GM21717 (cell line): Measurements from ENCODE around the gene KIFC3.
"Not testable (repeated sequence)": the region's sequence is repeated elsewhere in the genome, so short reads cannot be mapped to it uniquely, and the experiment has no call there.

Experiments used
- ATAC-seq: cut with Tn5 transposase; IDR thresholded peaks from one replicate; pipeline ENCODE4 v1.9.1; 2021; ENCODE audit warnings: mild to moderate bottlenecking, moderate library complexity; ENCODE audit not compliant: unreplicated experiment

KIFC3 gene

DNA sequence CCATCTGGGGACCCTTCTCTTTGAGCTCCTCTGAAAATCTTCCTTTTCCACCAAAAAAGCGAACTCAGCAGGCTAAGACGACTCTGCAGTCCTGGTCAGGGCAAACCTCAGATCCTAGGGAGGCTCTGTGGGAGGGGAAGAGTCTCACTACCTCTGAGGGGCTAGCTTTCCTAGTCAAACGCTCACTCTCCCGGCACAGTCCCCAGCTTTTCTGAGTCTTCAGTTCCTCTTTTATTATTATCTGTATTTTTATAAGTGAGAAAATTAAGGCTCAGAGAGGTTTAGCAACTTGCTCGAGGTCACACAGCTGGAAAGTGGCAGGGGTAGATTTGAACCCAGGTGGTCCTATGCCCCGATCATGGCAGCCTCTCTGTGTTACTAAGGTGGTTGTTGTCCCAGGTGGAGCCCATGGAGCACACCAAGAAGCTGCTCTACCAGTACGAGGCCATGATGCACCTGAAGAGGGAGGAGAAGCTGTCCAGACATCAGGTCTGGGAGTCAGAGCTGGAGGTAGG is 75.8 kb downstream of the KIFC3 start:
- ATAC-seq = no peak

DNA sequence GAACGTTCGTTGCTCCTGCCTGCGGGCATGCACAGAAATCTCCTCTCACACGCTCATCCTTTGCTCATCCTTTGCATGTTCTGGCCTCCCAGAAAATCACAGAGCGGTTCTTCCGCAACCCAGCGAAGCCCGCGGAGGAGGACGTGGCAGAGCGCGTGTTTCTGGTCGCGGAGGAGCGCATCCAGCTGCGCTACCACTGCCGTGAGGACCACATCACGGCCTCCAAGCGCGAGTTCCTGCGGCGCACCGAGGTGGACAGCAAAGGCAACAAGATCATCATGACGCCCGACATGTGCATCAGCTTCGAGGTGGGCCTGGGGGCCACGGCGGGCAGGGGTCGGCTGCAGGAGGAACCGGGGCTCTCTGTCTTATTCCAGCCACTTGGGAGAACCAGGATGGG is 76.3 kb downstream of the KIFC3 start:
- ATAC-seq = no peak

- no peak for ATAC-seq
Measured at GRCh38 chr16:57725554-57725953, 76.7 kb downstream of the KIFC3 start.

DNA sequence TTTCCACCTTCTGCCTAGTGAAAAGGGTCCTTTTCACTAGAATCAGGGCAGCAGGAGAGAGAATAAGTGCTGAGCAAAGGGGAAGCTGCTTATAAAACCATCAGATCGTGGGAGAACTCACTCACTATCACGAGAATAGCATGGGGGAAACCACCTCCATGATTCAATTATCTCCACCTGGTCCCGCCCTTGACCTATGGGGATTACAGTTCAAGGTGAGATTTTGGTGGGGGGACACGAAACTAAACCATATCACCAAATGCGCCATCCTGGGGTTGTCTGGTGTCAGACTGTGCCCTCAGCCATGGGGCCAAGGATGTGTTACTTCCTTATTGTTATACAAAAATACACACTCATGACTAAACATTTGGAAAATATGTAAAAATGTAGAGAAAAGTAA is 77.1 kb downstream of the KIFC3 start:
- ATAC-seq = no peak

DNA sequence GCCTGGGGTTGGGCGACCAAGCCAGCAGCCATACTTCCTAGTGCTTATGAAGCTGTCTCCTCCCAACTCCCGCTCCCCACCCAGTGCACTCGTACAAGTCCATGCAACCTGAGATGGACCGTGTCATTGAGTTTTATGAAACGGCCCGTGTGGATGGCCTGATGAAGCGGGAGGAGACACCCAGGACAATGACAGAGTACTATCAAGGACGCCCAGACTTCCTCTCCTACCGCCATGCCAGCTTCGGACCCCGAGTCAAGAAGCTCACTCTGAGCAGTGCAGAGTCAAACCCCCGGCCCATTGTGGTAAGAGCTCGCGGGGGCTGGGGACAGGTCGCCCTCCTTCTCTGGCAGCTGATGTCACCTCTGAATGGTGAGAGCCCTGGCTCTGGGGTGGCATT is 77.8 kb downstream of the KIFC3 start:
- no peak for ATAC-seq

DNA sequence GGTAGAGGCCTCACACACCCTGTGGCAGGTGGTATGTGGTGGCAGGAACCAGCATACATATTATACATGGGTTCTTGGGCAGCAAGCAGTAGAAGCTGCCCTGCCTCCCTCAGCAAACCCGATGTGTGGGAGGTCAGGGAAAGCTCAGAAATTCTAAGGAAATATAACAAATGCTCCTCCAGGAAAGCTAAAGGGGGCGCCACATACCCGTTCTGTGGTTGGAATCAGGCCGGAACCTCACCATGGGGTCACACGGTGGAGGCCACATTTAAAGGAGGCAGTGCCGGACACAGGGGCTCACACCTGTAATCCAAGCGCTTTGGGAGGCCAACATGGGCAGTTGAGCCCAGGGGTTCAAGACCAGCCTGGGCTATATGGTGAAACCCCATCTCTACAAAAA is 79.1 kb downstream of the KIFC3 start:
- no peak for ATAC-seq

DNA sequence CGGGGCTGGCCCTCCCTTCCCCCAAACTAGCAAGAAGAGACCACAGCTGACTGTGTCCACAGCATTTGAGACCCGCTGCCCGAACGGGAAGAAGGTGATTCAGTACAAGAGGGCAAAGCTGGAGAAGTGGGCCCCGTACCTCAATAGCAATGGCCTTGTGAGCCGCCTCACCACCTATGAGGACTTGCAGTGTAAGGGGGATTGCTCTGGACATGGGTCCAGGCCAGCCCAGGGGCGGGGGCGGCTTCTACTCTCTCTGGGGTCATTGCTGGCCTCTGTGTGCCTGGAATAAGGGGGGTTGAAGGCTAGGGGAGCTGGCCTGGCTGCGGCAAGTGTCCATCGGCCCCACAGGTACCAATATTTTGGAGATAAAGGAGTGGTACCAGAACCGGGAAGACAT is 79.6 kb downstream of the KIFC3 start:
- no peak for ATAC-seq

DNA sequence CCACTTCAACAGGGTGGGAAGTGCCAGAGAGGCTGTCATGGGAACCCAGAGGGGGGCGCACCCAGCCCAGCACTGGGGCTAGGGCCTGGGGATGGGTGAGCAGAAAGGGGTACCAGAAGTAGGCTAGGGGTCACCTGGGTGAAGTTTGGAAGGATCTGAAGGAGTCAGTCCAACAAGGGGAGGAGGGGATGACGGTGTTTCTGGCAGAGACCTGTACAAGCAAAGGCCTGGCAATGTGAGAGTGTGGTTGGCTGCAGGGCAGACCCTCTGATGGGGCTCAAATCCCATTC is 80.1 kb downstream of the KIFC3 start:
- no peak for ATAC-seq

- ATAC-seq = no peak
Measured at GRCh38 chr16:57721356-57722209, 80.7 kb downstream of the KIFC3 start.

- ATAC-seq = no peak
Measured at GRCh38 chr16:57720142-57720575, 82.1 kb downstream of the KIFC3 start.

DNA sequence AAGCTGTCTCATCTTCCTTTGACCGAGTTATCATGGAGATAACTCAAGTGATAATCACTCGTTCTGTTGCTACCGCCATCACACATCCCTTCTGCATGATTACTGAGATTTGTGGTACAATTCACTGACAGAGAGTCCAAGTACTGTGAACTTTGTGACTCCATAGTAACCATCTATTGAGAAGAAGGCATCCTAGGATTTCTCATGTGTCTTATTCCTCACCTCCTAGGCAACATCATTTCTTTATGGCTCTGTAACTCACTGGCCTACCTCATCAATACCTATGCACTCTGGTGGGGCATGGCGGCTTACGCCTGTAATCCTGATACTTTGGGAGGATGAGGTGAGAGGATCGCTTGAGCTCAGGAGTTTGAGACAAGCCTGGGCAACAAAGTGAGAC is 88.2 kb downstream of the KIFC3 start:
- ATAC-seq = no peak

- ATAC-seq = no peak
Measured at GRCh38 chr16:57713596-57713995, 88.7 kb downstream of the KIFC3 start.

DNA sequence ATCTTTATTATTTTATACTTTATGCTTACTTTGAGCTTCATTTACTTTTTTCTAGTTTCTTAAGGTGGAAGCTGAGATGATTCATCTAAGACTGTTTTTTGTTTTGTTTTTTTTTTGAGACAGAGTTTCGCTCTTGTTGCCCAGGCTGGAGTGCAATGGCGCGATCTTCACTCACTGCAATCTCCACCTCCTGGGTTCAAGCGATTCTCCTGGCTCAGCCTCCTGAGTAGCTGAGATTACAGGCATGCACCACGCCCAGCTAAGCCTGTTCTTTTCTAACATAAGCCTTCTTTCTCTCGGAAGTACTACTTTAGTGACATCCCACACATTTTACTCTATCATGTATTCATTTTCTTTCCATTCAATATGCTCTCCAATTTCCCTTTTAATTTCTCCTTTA is 89.7 kb downstream of the KIFC3 start:
- ATAC-seq = not testable (repeated sequence)

GRCh38 chr16:57711993-57712392 is 90.3 kb downstream of the KIFC3 start:
- no peak for ATAC-seq

DNA sequence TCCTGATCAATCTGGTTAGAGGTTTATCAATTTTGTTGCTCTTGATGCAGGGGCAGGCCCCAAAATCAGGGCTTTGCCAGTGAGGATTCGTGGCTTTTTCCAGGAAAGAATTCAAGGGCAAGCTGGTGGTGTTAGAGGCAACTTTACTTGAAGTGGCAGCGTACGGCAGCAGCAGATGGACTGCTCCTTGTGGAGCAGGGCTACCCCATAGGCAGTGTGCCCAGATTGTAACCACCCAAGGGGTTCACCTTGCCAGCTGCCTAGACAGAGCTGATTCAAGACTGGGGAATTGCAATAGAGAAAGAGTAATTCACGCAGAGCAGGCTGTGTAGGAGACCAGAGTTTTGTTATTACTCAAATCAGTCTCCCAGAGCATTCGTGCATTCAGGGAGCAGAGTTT is 90.9 kb downstream of the KIFC3 start:
- no peak for ATAC-seq

GRCh38 chr16:57709663-57710062 is 92.6 kb downstream of the KIFC3 start:
- ATAC-seq = no peak
